HG03457 (cell line): Measurements from ENCODE around the gene ZNF474.

Experiments used
- ATAC-seq: cut with Tn5 transposase; IDR thresholded peaks from one replicate; pipeline ENCODE4 v1.9.1; 2021; ENCODE audit warnings: moderate number of reproducible peaks; ENCODE audit not compliant: unreplicated experiment

ZNF474 gene

GRCh38 chr5:122152266-122152900 is 23.0 kb downstream of the ZNF474 start:
- ATAC-seq, result no peak

- ATAC-seq, result no peak
Observed at GRCh38 chr5:122153230-122153629, 23.9 kb downstream of the ZNF474 start.

- ATAC-seq, result no peak
Observed at GRCh38 chr5:122153774-122154173, 24.4 kb downstream of the ZNF474 start.

- ATAC-seq, result no peak
Observed at GRCh38 chr5:122154491-122154890, 25.1 kb downstream of the ZNF474 start.

GRCh38 chr5:122154910-122155309 is 25.6 kb downstream of the ZNF474 start:
- ATAC-seq, result no peak

- ATAC-seq, result no peak
Observed at GRCh38 chr5:122155546-122155945, 26.2 kb downstream of the ZNF474 start.

GRCh38 chr5:122156724-122157325 is 27.5 kb downstream of the ZNF474 start:
- no peak for ATAC-seq

GRCh38 chr5:122162100-122162638 is 32.8 kb downstream of the ZNF474 start:
- no peak for ATAC-seq

GRCh38 chr5:122163121-122164069 is 34.0 kb downstream of the ZNF474 start:
- no peak for ATAC-seq

GRCh38 chr5:122164070-122164435 is 34.7 kb downstream of the ZNF474 start:
- no peak for ATAC-seq

GRCh38 chr5:122164831-122165558 is 35.6 kb downstream of the ZNF474 start:
- no peak for ATAC-seq

GRCh38 chr5:122165559-122166078 is 36.3 kb downstream of the ZNF474 start:
- ATAC-seq, result no peak

- ATAC-seq, result no peak
Observed at GRCh38 chr5:122169350-122170103, 40.2 kb downstream of the ZNF474 start.

- no peak for ATAC-seq
Observed at GRCh38 chr5:122170620-122171019, 41.3 kb downstream of the ZNF474 start.

GRCh38 chr5:122172207-122172606 is 42.9 kb downstream of the ZNF474 start:
- ATAC-seq, result no peak

- ATAC-seq, result no peak
Observed at GRCh38 chr5:122173474-122174415, 44.4 kb downstream of the ZNF474 start.

- no peak for ATAC-seq
Observed at GRCh38 chr5:122175091-122175490, 45.7 kb downstream of the ZNF474 start.

- ATAC-seq, result no peak
Observed at GRCh38 chr5:122175852-122176251, 46.5 kb downstream of the ZNF474 start.

GRCh38 chr5:122177161-122177560 is 47.8 kb downstream of the ZNF474 start:
- no peak for ATAC-seq
